ENCODE measurements around the gene DUSP7. TPM values are rescaled to one million over a fixed set of nuclear protein-coding genes. Genes with fewer than 3 reads are reported as not detected.

The DUSP7 gene
- total RNA-seq, 2 experiments from 2014 or later, result 4.8 to 5.2 TPM

GRCh38 chr3:52056968-52057811 lies 819 bp upstream of the DUSP7 start:
- DNase-seq (peak; percentile 99 to 100 (median 99)), ATAC-seq (ENCODE audit: poor library complexity) (peak; percentile 83)
- Mint-ChIP-seq H3K36me3 (ENCODE audit: low read depth) (peaks cover 32% of the 10 kb centered on the region), H3K27me3 (no peaks in the 10 kb centered on the region), H3K4me3 (peak overlapping the region; percentile 94), H3K27ac (peak overlapping the region; percentile 98), H3K4me1 (ENCODE audit: low read depth) (peaks cover 38% of the 10 kb centered on the region), H3K9me3 (no peaks in the 10 kb centered on the region)
- no peak for TF ChIP-seq CTCF (IDR thresholded peaks at IDR 0.05)
- H3K27me3 ChIP-seq (ENCODE audit: control insufficient read depth in 1 of 2, insufficient read depth in 2 of 2, low read length in 2 of 2), result no peaks in the 10 kb centered on the region
- POLR2A ChIA-PET, result interaction anchor here (0.6 to 3.4 kb wide), 21 partner anchors 10 to 1719 kb away, joined by 3 to 35 read pairs (median 4); partner anchors contain the start of genes ABHD14A, ABHD14B, ACY1 and ALAS1
- intact Hi-C loops (cut with DNase I, micrococcal nuclease), result loop anchor here (1.0 to 5.0 kb wide), 6 partner anchors 60 to 480 kb away; partner anchors contain the start of genes POC1A (in 2 of the 2), ALAS1 (in 1 of the 2), PARP3 (in 1 of the 2) and TEX264 (in 1 of the 2)
- H3K9me3 ChIP-seq (ENCODE audit: control insufficient read depth in 1 of 2, insufficient read depth in 1 of 2, low read length in 2 of 2), result no peaks in the 10 kb centered on the region
- peaks cover 45% of the 10 kb centered on the region for H3K4me1 ChIP-seq (ENCODE audit: insufficient read depth, low read length)
- peak overlapping the region; percentile 76 to 88 for H3K27ac ChIP-seq (ENCODE audit: low read depth in 1 of 2, low read length in 2 of 2)
- H3K4me3 ChIP-seq (ENCODE audit: low read length), result peak overlapping the region; percentile 68
- CTCF ChIA-PET, result interaction anchor here (0.6 to 2.1 kb wide), 7 partner anchors 21 to 115 kb away, joined by 3 to 16 read pairs (median 6); partner anchors contain the start of genes ABHD14B, ACY1, PARP3 and RPL29
- no peaks in the 10 kb centered on the region for H3K36me3 ChIP-seq (ENCODE audit: insufficient read depth, low read length)

GRCh38 chr3:52055537-52056351 lies 627 bp downstream of the DUSP7 start:
- ChIA-PET CTCF (interaction anchor here (0.9 to 2.1 kb wide), 8 partner anchors 53 to 99 kb away, joined by 3 to 16 read pairs (median 4); partner anchors contain the start of genes ABHD14B, POC1A and RPL29), POLR2A (interaction anchor here (0.8 to 3.4 kb wide), 16 partner anchors 8 to 556 kb away, joined by 3 to 35 read pairs (median 4); partner anchors contain the start of genes ACY1, ALAS1, DCAF1 and POC1A)
- peak in 13 of 14 experiments; percentile 22 to 82 (median 37) for DNase-seq
- no peaks in the 10 kb centered on the region for H3K27me3 ChIP-seq (ENCODE audit: control insufficient read depth in 1 of 2, insufficient read depth in 2 of 2, low read length in 2 of 2)
- intact Hi-C loops (cut with DNase I, micrococcal nuclease), result loop anchor here (2.0 to 5.0 kb wide), 6 partner anchors 53 to 482 kb away; partner anchors contain the start of genes ALAS1 (in 1 of the 2), PARP3 (in 1 of the 2), TEX264 (in 1 of the 2) and UQCC5 (in 1 of the 2)
- Mint-ChIP-seq H3K4me3 (peak overlapping the region; percentile 93), H3K36me3 (ENCODE audit: low read depth) (peaks cover 46% of the 10 kb centered on the region), H3K4me1 (ENCODE audit: low read depth) (peaks cover 48% of the 10 kb centered on the region), H3K9me3 (no peaks in the 10 kb centered on the region), H3K27ac (peak overlapping the region; percentile 89), H3K27me3 (no peaks in the 10 kb centered on the region)
- peak overlapping the region; percentile 65 to 70 for H3K27ac ChIP-seq (ENCODE audit: low read depth in 1 of 2, low read length in 2 of 2)
- peaks cover 59% of the 10 kb centered on the region for H3K4me1 ChIP-seq (ENCODE audit: insufficient read depth, low read length)
- H3K4me3 ChIP-seq (ENCODE audit: low read length), result peak overlapping the region; percentile 97
- peak; percentile 9 for ATAC-seq (ENCODE audit: poor library complexity)
- no peak for TF ChIP-seq CTCF (IDR thresholded peaks at IDR 0.05)
- peaks cover 13% of the 10 kb centered on the region for H3K36me3 ChIP-seq (ENCODE audit: insufficient read depth, low read length)
- H3K9me3 ChIP-seq (ENCODE audit: control insufficient read depth in 1 of 2, insufficient read depth in 1 of 2, low read length in 2 of 2), result no peaks in the 10 kb centered on the region
